SK-N-SH (cell line): Measurements from ENCODE around the gene FKBP8.

Source experiments
- EP300 ChIP-seq, 2 experiments: IDR thresholded peaks; 2 replicates each; pipeline versions ENCODE4 v1.4.0 to v1.6.1; 2012; ENCODE audit warnings: borderline replicate concordance in 1 of 2, low read depth in 1 of 2, low read length in 1 of 2
- GABPA ChIP-seq: IDR thresholded peaks from 2 replicates; pipeline ENCODE4 v1.4.0; 2012; ENCODE audit warnings: low read depth, mild to moderate bottlenecking
- MXI1 ChIP-seq: IDR thresholded peaks from 2 replicates; pipeline ENCODE4 v1.6.1; 2012; ENCODE audit warnings: mild to moderate bottlenecking, low read depth, low read length, improper control_type of control experiment
- NRF1 ChIP-seq: IDR thresholded peaks from 2 replicates; pipeline ENCODE4 v1.6.1; 2012; ENCODE audit warnings: low read depth, mild to moderate bottlenecking, low read length
- RCOR1 ChIP-seq: fragments of 150-350 bp; IDR thresholded peaks from 2 replicates; pipeline ENCODE4 v1.6.1; 2017; ENCODE audit warnings: antibody characterized with exemption, low read length
- TAF1 ChIP-seq: IDR thresholded peaks from 2 replicates; pipeline ENCODE4 v1.6.1; 2012; ENCODE audit warnings: low read depth, mild to moderate bottlenecking, low read length, moderate library complexity, borderline replicate concordance
- YY1 ChIP-seq: IDR thresholded peaks from 2 replicates; pipeline ENCODE4 v1.4.0; 2012; ENCODE audit warnings: low read depth, mild to moderate bottlenecking
- TF ChIP-seq, protein P1 (sequence below): fragments of 200-600 bp; sonication (generic); IDR thresholded peaks from 2 replicates; pipeline ENCODE4 v1.6.1; 2017; ENCODE audit warnings: antibody characterized with exemption, mild to moderate bottlenecking, moderate library complexity

DNA sequence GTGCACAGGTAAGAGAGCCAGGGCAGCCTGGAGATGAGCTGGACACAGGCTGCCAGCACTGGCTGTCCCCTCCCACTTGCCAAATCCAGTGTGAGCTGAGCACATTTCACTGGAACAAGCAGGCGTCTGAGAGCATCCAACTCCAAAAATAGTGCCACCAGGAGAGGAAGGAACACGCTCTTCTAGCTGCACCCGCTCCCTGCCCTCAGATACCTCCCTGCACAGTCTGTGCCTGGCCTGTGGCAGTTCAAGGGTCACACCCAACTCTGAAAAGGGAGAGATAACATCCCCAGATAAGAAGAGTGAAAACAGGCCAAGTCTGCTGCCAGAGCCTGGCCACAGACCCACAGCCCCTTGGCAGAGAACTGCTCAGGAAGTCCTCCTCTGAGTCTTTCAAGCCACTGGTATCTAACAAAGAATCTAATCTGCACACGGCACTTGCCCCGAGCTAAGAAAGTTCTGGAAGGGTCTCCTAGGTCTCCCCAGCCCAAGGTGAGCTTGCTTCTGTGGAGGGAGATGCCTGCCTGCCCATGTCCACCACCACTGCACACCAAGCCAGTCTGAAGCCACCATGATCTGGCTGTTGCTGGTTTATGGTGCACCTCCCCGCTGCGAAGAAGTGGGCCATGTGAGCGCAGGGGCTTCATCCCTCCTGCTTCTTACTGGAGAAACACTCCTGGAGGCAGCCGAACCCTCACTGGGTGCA lies 36.2 kb downstream of the FKBP8 start:
- TF ChIP-seq EP300 (IDR thresholded peaks at IDR 0.05; ENCODE audit: borderline replicate concordance in 1 of 2, low read depth in 1 of 2, low read length in 1 of 2) (peak in 1 of 2 experiments; percentile 40; a peak in 1 of 4 replicates), TAF1 (no peak), NRF1 (no peak), RCOR1 (no peak), YY1 (no peak), GABPA (no peak), MXI1 (no peak)
- TF ChIP-seq, protein P1, sequence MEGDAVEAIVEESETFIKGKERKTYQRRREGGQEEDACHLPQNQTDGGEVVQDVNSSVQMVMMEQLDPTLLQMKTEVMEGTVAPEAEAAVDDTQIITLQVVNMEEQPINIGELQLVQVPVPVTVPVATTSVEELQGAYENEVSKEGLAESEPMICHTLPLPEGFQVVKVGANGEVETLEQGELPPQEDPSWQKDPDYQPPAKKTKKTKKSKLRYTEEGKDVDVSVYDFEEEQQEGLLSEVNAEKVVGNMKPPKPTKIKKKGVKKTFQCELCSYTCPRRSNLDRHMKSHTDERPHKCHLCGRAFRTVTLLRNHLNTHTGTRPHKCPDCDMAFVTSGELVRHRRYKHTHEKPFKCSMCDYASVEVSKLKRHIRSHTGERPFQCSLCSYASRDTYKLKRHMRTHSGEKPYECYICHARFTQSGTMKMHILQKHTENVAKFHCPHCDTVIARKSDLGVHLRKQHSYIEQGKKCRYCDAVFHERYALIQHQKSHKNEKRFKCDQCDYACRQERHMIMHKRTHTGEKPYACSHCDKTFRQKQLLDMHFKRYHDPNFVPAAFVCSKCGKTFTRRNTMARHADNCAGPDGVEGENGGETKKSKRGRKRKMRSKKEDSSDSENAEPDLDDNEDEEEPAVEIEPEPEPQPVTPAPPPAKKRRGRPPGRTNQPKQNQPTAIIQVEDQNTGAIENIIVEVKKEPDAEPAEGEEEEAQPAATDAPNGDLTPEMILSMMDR, result no peak
